Calu3 (cell line): ENCODE results near the gene KRTAP12-4. TPM values are rescaled to one million over a fixed set of nuclear protein-coding genes. Genes with fewer than 3 reads are reported as not detected.

ENCODE experiments used
- BruUV-seq: library from RNA; stranded (reverse); fragments of 400-500 nt; replicated peaks from 2 replicates; lab custom pipeline; 2021; lab: Mats Ljungman, UMichigan
- CTCF ChIA-PET: fragments of 300-600 bp; sonication (Branson Sonifier 250); formaldehyde crosslinking; loops from one replicate; lab custom pipeline; 2022; ENCODE audit warnings: antibody characterized with exemption; lab: Charles Lee
- DNase-seq: peaks from one replicate; pipeline ENCODE4 v3.0.0; 2022
- H3K27ac Mint-ChIP-seq: one replicate; pipeline ENCODE4 v1.8.0; 2022; ENCODE audit warnings: mixed read lengths; ENCODE audit not compliant: unreplicated experiment
- H3K27me3 Mint-ChIP-seq: one replicate; pipeline ENCODE4 v1.8.0; 2022; ENCODE audit warnings: mixed read lengths; ENCODE audit not compliant: unreplicated experiment
- H3K36me3 Mint-ChIP-seq: one replicate; pipeline ENCODE4 v1.8.0; 2022; ENCODE audit warnings: mild to moderate bottlenecking, moderate library complexity, mixed read lengths; ENCODE audit not compliant: insufficient read depth, unreplicated experiment
- H3K4me1 Mint-ChIP-seq: one replicate; pipeline ENCODE4 v1.8.0; 2022; ENCODE audit warnings: mild to moderate bottlenecking, low read depth, mixed read lengths; ENCODE audit not compliant: unreplicated experiment
- H3K4me3 Mint-ChIP-seq: one replicate; pipeline ENCODE4 v1.8.0; 2022; ENCODE audit warnings: mild to moderate bottlenecking, low read depth, moderate library complexity, mixed read lengths; ENCODE audit not compliant: unreplicated experiment
- H3K9me3 Mint-ChIP-seq: one replicate; pipeline ENCODE4 v1.8.0; 2022; ENCODE audit warnings: low read depth, mixed read lengths; ENCODE audit not compliant: unreplicated experiment
- CTCF ChIP-seq: fragments of 200-600 bp; IDR thresholded peaks from one replicate; pipeline ENCODE4 v1.8.0; 2022; ENCODE audit warnings: antibody characterized with exemption; ENCODE audit not compliant: unreplicated experiment
- intact Hi-C: fragments of 100-400 bp; cut with micrococcal nuclease; formaldehyde crosslinking; loops from one replicate; pipeline ENCODE4 v1.10.0; 2022; ENCODE audit not compliant: unreplicated experiment
- total RNA-seq: library from RNA; stranded (reverse); gene quantifications from 2 replicates; pipeline ENCODE4 v1.2.3, GENCODE V29; 2022

KRTAP12-4 gene
- total RNA-seq, 1 experiment from 2014 or later: not detected

GRCh38 chr21:44606495-44606894 is 48.0 kb downstream of the KRTAP12-4 start:
- H3K27me3 Mint-ChIP-seq: peaks cover 47% of the 10 kb centered on the region
- no peak for TF ChIP-seq CTCF
- peaks cover 7% of the 10 kb centered on the region for H3K9me3 Mint-ChIP-seq
- intact Hi-C loops: no loop called here
- no peak for DNase-seq
- CTCF ChIA-PET: no interaction called here
- no TSS peak for BruUV-seq
- no peak overlapping the region for H3K27ac Mint-ChIP-seq
- no peaks in the 10 kb centered on the region for H3K4me1 Mint-ChIP-seq
- H3K36me3 Mint-ChIP-seq: no peaks in the 10 kb centered on the region
- H3K4me3 Mint-ChIP-seq: no peak overlapping the region

Other genes starting within 250 kb of the KRTAP12-4 start
- 0.40 and 0.61 TPM in 2 replicates for gene LRRC3, start 199.1 kb downstream of the KRTAP12-4 start, total RNA-seq
- not detected in 2 replicates for gene KRTAP10-1, start 114.5 kb downstream of the KRTAP12-4 start, total RNA-seq
- not detected in 2 replicates for gene KRTAP10-2, start 103.2 kb downstream of the KRTAP12-4 start, total RNA-seq
- not detected in 2 replicates for gene KRTAP10-3, start 95.9 kb downstream of the KRTAP12-4 start, total RNA-seq
- gene KRTAP10-4, start 80.9 kb downstream of the KRTAP12-4 start, total RNA-seq: not detected in 2 replicates
- gene KRTAP10-5, start 74.1 kb downstream of the KRTAP12-4 start, total RNA-seq: not detected in 2 replicates
- not detected in 2 replicates for gene KRTAP10-6, start 62.2 kb downstream of the KRTAP12-4 start, total RNA-seq
- gene KRTAP10-7, start 54.1 kb downstream of the KRTAP12-4 start, total RNA-seq: not detected in 2 replicates
- gene KRTAP10-8, start 42.6 kb downstream of the KRTAP12-4 start, total RNA-seq: not detected in 2 replicates
- not detected in 2 replicates for gene KRTAP10-9, start 27.6 kb downstream of the KRTAP12-4 start, total RNA-seq
- gene KRTAP10-10, start 17.3 kb downstream of the KRTAP12-4 start, total RNA-seq: not detected in 2 replicates
- gene KRTAP10-11, start 8.2 kb downstream of the KRTAP12-4 start, total RNA-seq: not detected in 2 replicates
- not detected in 2 replicates for gene KRTAP12-3, start 3.3 kb upstream of the KRTAP12-4 start, total RNA-seq
- gene KRTAP12-2, start 12.3 kb upstream of the KRTAP12-4 start, total RNA-seq: not detected in 2 replicates
- not detected in 2 replicates for gene KRTAP12-1, start 27.5 kb upstream of the KRTAP12-4 start, total RNA-seq
- gene KRTAP10-12, start 42.5 kb upstream of the KRTAP12-4 start, total RNA-seq: not detected in 2 replicates
- gene TSPEAR, start 56.9 kb upstream of the KRTAP12-4 start, total RNA-seq: not detected in 2 replicates
- 61.7 and 70.8 TPM in 2 replicates for gene UBE2G2, start 147.2 kb upstream of the KRTAP12-4 start, total RNA-seq
- 56.7 and 58.1 TPM in 2 replicates for gene SUMO3, start 163.4 kb upstream of the KRTAP12-4 start, total RNA-seq
- 135 and 136 TPM in 2 replicates for gene PTTG1IP, start 219.0 kb upstream of the KRTAP12-4 start, total RNA-seq